DOHH2 (cell line): ENCODE data around the gene PTGR3.

Source experiments
- EZH2phosphoT487 ChIP-seq: fragments of 200-600 bp; sonication (generic); IDR thresholded peaks from 2 replicates; pipeline ENCODE4 v1.6.1; 2017; ENCODE audit warnings: borderline replicate concordance, mild to moderate bottlenecking, antibody characterized with exemption, low read length, moderate library complexity, mixed read lengths
- TF ChIP-seq, protein P1 (sequence below): fragments of 200-600 bp; sonication (generic); IDR thresholded peaks from one replicate; pipeline ENCODE4 v1.5.1; 2014; ENCODE audit warnings: antibody characterized with exemption, mild to moderate bottlenecking, low read depth, low read length; ENCODE audit not compliant: poor library complexity, severe bottlenecking

DNA sequence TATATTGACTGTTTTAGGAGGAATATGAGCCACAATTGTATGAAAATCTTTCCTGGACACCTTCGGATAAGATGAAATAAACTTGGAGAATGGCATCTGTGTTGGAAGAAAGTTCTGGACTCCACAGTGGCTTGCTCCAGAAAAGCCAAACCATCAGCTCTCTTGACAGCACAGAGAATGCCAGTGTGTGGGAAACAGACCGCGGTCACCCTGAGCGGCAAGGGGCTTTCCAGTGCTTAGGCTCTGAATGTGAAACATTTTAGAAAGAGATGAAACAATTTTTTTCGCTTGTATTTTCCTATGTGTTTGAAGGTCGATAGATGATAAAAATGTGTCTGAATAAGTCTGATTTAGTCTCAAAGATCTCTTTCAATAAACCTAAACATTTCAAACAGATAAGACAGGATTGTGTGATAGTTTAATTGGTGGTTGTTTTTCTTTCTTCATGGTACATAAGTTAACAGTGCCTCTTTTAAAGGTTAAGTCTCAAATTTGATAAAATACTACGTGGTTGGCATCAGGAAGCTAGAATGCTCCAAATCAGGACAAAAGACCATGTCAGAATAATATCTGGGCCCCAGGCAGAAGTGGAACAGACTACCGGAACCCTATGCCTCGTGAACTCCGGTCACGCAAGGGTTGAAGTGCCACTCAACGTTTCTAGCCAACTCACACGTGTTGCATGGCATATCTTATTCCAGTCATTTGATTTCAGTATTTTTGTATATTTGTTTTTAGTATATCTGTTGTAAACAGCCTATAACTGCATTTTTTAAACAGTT lies 28.9 kb downstream of the PTGR3 start:
- TF ChIP-seq, protein P1, sequence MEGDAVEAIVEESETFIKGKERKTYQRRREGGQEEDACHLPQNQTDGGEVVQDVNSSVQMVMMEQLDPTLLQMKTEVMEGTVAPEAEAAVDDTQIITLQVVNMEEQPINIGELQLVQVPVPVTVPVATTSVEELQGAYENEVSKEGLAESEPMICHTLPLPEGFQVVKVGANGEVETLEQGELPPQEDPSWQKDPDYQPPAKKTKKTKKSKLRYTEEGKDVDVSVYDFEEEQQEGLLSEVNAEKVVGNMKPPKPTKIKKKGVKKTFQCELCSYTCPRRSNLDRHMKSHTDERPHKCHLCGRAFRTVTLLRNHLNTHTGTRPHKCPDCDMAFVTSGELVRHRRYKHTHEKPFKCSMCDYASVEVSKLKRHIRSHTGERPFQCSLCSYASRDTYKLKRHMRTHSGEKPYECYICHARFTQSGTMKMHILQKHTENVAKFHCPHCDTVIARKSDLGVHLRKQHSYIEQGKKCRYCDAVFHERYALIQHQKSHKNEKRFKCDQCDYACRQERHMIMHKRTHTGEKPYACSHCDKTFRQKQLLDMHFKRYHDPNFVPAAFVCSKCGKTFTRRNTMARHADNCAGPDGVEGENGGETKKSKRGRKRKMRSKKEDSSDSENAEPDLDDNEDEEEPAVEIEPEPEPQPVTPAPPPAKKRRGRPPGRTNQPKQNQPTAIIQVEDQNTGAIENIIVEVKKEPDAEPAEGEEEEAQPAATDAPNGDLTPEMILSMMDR, result no peak
- no peak for TF ChIP-seq EZH2phosphoT487
